ENCODE results near the gene EPHB1.

GRCh38 chr3:134754768-134755559 lies 40.1 kb upstream of the EPHB1 start:
- TF ChIP-seq CTCF (IDR thresholded peaks at IDR 0.05; ENCODE audit: low read length), result peak; percentile 76
- no peak for TF ChIP-seq EZH2 (IDR thresholded peaks at IDR 0.05; ENCODE audit: borderline replicate concordance, low read length)
